Skeletal muscle tissue (tissue), 4 donors: Measurements from ENCODE around the gene NIPAL1. TPM values are rescaled to one million over a fixed set of nuclear protein-coding genes. Genes with fewer than 3 reads are reported as not detected.

Experiments
- H3K27ac ChIP-seq: one replicate; pipeline ENCODE4 v1.7.0; 2013; ENCODE audit warnings: mild to moderate bottlenecking, low read depth, low read length, inconsistent platforms
- H3K27me3 ChIP-seq, 3 donors: one replicate each; pipeline ENCODE4 v1.7.0; 2013; ENCODE audit warnings: low read length in 3 of 3; ENCODE audit not compliant: control insufficient read depth in 3 of 3, insufficient read depth in 3 of 3
- H3K36me3 ChIP-seq, 3 donors: one replicate each; pipeline ENCODE4 v1.7.0; 2013; ENCODE audit warnings: low read length in 3 of 3; ENCODE audit not compliant: control insufficient read depth in 3 of 3, insufficient read depth in 3 of 3
- H3K4me1 ChIP-seq, 3 donors: one replicate each; pipeline ENCODE4 v1.7.0; 2013; ENCODE audit warnings: low read length in 3 of 3, mild to moderate bottlenecking in 3 of 3; ENCODE audit not compliant: control insufficient read depth in 3 of 3, insufficient read depth in 3 of 3
- H3K4me3 ChIP-seq, 3 donors: one replicate each; pipeline ENCODE4 v1.7.0; 2013; ENCODE audit warnings: low read length in 3 of 3
- H3K9ac ChIP-seq, 3 donors: one replicate each; pipeline ENCODE4 v1.7.0; 2013; ENCODE audit warnings: low read length in 3 of 3, mild to moderate bottlenecking in 3 of 3, moderate library complexity in 2 of 3, low read depth in 1 of 3
- H3K9me3 ChIP-seq, 3 donors: one replicate each; pipeline ENCODE4 v1.7.0; 2013; ENCODE audit warnings: low read length in 3 of 3; ENCODE audit not compliant: control insufficient read depth in 3 of 3
- total RNA-seq: library from RNA; depleted of rRNA; stranded (reverse); fragments of >200 nt; gene quantifications from one replicate; pipeline ENCODE4 v1.2.3, GENCODE V29; 2014
- donor health status: Osteomylitis.

Gene NIPAL1
- total RNA-seq, 1 donor from 2014 or later, result 1.0 TPM

- peaks cover 20 to 23% (median 22%) of the 10 kb centered on the region in 3 donors for H3K4me1 ChIP-seq
- no peaks in the 10 kb centered on the region for H3K27me3 ChIP-seq
- H3K9me3 ChIP-seq, result no peaks in the 10 kb centered on the region
- H3K36me3 ChIP-seq, result no peaks in the 10 kb centered on the region
- H3K9ac ChIP-seq, result peak overlapping the region in 1 of 3 donors; percentile 3
- no peak overlapping the region for H3K27ac ChIP-seq
- peak overlapping the region in 1 of 3 donors; percentile 38 for H3K4me3 ChIP-seq
Observed at GRCh38 chr4:48047896-48048295, 31.3 kb downstream of the NIPAL1 start.

- no peaks in the 10 kb centered on the region for H3K9me3 ChIP-seq
- peaks cover 20 to 23% (median 22%) of the 10 kb centered on the region in 3 donors for H3K4me1 ChIP-seq
- H3K27me3 ChIP-seq, result no peaks in the 10 kb centered on the region
- no peaks in the 10 kb centered on the region for H3K36me3 ChIP-seq
- H3K9ac ChIP-seq, result no peak overlapping the region
- no peak overlapping the region for H3K27ac ChIP-seq
- no peak overlapping the region for H3K4me3 ChIP-seq
Observed at GRCh38 chr4:48049483-48049882, 32.9 kb downstream of the NIPAL1 start.

DNA sequence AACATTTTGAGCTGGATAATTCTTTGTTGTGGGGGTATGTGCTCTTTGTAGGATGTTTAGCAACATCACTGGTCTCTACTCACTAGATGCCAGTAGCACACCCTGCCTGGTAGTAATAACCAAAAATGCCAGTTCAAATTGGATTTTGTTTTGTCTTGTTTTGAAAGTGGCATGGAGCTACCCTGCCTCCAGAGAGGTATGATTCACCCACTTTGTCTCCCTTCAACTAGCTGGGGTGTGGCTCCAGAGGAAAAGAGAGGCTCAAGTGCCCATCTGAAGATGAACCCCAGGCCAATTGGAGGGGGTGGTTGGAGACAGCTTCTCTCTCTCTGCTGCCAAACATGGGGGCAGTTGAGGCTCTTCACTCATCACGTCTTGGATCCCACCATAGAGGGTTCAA, 34.5 kb downstream of the NIPAL1 start:
- no peak overlapping the region for H3K9ac ChIP-seq
- no peak overlapping the region for H3K4me3 ChIP-seq

DNA sequence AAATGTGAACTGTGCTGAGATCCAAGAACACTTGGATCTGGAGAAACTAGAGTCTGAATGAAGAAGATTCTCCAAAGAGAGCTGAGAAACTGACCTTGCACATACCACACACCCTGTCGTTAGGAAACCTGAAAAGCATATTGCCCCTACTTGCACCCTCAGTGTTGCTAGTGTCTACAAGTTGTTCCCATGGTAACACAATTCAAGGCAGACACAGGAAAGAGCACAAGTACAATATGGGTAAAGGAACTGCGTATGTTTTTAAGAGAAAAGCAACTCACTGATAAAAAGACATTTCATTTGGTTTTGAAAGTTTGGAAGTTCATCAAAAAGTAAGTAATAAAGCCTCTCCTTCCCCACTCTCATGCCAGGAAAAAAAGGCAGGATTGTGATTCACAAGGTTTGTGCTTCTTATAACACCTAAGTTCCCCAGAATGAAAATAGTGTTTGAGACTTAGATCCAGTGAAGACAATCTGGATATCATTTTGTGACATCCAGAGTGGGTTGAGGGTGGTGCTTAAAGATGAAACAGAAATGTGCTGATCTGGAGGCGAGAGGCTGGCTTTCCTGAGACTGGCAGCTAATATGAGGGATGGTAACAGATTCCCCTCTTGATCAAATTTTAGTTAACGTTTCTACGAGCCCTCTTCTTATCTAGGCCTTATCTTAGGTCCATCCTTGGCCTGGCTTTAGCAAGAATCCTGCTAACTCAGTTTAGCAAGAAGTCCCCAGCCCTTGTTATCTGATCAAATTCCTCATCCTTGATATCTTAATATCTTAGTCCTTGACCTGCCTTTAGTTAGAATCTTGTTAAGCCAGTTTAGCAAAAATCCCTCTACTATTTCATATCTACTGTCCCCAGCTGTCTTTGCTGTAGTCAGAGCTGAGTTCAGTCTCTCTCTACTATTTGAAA, 42.3 kb downstream of the NIPAL1 start:
- Histone ChIP-seq H3K36me3 (no peaks in the 10 kb centered on the region), H3K9me3 (no peaks in the 10 kb centered on the region), H3K27me3 (no peaks in the 10 kb centered on the region), H3K27ac (no peak overlapping the region), H3K9ac (no peak overlapping the region), H3K4me1 (no peaks in the 10 kb centered on the region), H3K4me3 (no peak overlapping the region)

More for the DNA sequence above, 34.5 kb downstream of the NIPAL1 start:
- H3K9me3 ChIP-seq, result no peaks in the 10 kb centered on the region
- H3K36me3 ChIP-seq, result no peaks in the 10 kb centered on the region
- H3K4me1 ChIP-seq, result peaks cover 20 to 21% (median 20%) of the 10 kb centered on the region in 3 donors
- H3K27me3 ChIP-seq, result no peaks in the 10 kb centered on the region
- no peak overlapping the region for H3K27ac ChIP-seq

GRCh38 chr4:48064349-48064748, 47.8 kb downstream of the NIPAL1 start:
- Histone ChIP-seq H3K27me3 (no peaks in the 10 kb centered on the region), H3K9ac (no peak overlapping the region), H3K4me1 (no peaks in the 10 kb centered on the region), H3K27ac (no peak overlapping the region), H3K9me3 (no peaks in the 10 kb centered on the region), H3K36me3 (no peaks in the 10 kb centered on the region), H3K4me3 (no peak overlapping the region)

GRCh38 chr4:48065587-48066052, 49.0 kb downstream of the NIPAL1 start:
- no peaks in the 10 kb centered on the region for H3K27me3 ChIP-seq
- H3K4me3 ChIP-seq, result no peak overlapping the region
- no peaks in the 10 kb centered on the region for H3K9me3 ChIP-seq
- H3K27ac ChIP-seq, result no peak overlapping the region
- no peak overlapping the region for H3K9ac ChIP-seq
- no peaks in the 10 kb centered on the region for H3K36me3 ChIP-seq
- no peaks in the 10 kb centered on the region for H3K4me1 ChIP-seq

GRCh38 chr4:48067536-48067935, 51.0 kb downstream of the NIPAL1 start:
- Histone ChIP-seq H3K27me3 (no peaks in the 10 kb centered on the region), H3K9ac (no peak overlapping the region), H3K27ac (no peak overlapping the region), H3K9me3 (no peaks in the 10 kb centered on the region), H3K36me3 (no peaks in the 10 kb centered on the region), H3K4me3 (no peak overlapping the region), H3K4me1 (no peaks in the 10 kb centered on the region)

- Histone ChIP-seq H3K9ac (no peak overlapping the region), H3K4me3 (no peak overlapping the region), H3K36me3 (no peaks in the 10 kb centered on the region), H3K27me3 (no peaks in the 10 kb centered on the region), H3K4me1 (no peaks in the 10 kb centered on the region), H3K9me3 (no peaks in the 10 kb centered on the region), H3K27ac (no peak overlapping the region)
Observed at GRCh38 chr4:48068182-48068581, 51.6 kb downstream of the NIPAL1 start.

- Histone ChIP-seq H3K9me3 (no peaks in the 10 kb centered on the region), H3K27me3 (no peaks in the 10 kb centered on the region), H3K4me1 (no peaks in the 10 kb centered on the region), H3K36me3 (no peaks in the 10 kb centered on the region), H3K4me3 (no peak overlapping the region), H3K27ac (no peak overlapping the region), H3K9ac (no peak overlapping the region)
Observed at GRCh38 chr4:48069026-48069425, 52.5 kb downstream of the NIPAL1 start.

DNA sequence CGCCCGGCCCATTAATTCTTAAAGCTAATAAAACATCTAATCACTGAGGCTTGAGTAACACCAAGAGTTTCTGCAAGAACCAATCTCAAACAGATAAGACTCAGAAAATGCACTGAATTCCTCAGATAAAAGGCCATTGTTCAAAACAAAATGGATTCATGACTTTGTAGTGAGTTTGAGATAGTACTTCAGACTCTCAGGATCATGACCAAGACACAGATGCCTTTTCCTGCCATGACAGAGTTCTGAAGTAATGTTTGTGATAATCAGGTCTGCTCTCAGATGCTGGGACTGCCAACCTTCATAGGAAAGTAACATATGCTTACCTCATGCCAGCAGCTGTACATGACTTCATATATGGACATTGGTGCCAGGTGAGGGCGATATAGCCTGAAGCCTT, 54.6 kb downstream of the NIPAL1 start:
- H3K4me3 ChIP-seq, result no peak overlapping the region
- no peaks in the 10 kb centered on the region for H3K27me3 ChIP-seq
- H3K4me1 ChIP-seq, result no peaks in the 10 kb centered on the region
- no peaks in the 10 kb centered on the region for H3K9me3 ChIP-seq
- no peak overlapping the region for H3K9ac ChIP-seq
- H3K36me3 ChIP-seq, result no peaks in the 10 kb centered on the region
- H3K27ac ChIP-seq, result no peak overlapping the region
